Measurements from ENCODE around the gene SNX9.

GRCh38 chr6:157832250-157832967 lies 9.4 kb downstream of the SNX9 start:
- TF ChIP-seq ZFX (IDR thresholded peaks at IDR 0.05) = no peak
- no peak for TF ChIP-seq CTCF (conservative IDR thresholded peaks at IDR 0.05)
